Esophagus muscularis mucosa (tissue), 3 donors: ENCODE measurements around the gene CFH.

ENCODE experiments used
- CTCF ChIP-seq, 3 experiments: fragments of 200-600 bp in 2 of 3; fragments of 450-650 bp in 1 of 3; sonication (generic) in 2 of 3; IDR thresholded peaks; one replicate each; pipeline ENCODE4 v1.5.1; 2017 to 2019; ENCODE audit warnings: antibody characterized with exemption in 3 of 3, mild to moderate bottlenecking in 2 of 3, moderate library complexity in 1 of 3
- POLR2A ChIP-seq: fragments of 450-650 bp; IDR thresholded peaks from one replicate; pipeline ENCODE4 v1.6.1; 2017; ENCODE audit warnings: antibody characterized with exemption, moderate library complexity, mild to moderate bottlenecking, low read depth

- no peak for TF ChIP-seq POLR2A
- no peak for TF ChIP-seq CTCF (IDR thresholded peaks at IDR 0.05)
These were observed 26.7 kb downstream of the CFH start for GRCh38 chr1:196678510-196678884.
